ENCODE results near the gene SLC11A2.

DNA sequence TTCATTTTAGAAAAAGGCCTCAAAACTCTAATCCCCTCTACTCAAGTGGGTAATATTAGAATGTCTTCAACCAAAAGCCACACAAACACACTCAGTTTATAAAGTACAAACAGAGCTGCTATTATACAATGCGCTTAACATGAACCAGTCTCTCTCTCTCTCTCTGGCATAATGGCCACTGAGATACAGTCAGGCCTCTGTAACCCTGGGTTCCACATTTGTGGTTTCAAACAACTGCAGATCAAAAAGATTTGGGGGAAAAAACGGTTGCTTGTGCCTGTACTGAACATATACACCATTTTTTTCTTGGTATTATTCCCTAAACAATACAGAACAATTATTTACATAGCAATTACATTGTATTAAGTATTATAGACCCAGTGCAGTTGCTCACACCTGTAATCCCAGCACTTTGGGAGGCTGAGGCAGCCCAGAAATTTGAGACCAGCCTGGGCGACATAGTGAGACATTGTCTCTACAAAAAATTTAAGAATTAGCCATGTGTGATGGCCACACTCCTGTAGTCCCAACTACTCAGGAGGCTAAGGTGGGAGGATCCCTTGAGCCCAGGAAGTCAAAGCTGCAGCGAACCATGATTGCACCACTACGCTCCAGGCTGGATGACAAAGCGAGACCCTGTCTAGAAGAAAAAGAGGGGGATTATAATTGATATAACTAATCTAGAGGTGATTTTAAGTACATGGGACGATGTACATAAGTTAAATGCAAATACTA, 5.6 kb downstream of the SLC11A2 start:
- TF ChIP-seq POLR2A (IDR thresholded peaks at IDR 0.05; ENCODE audit: low read depth, low read length) (no peak), CEBPB (IDR thresholded peaks at IDR 0.05; ENCODE audit: low read depth, low read length) (no peak), SMC3 (IDR thresholded peaks at IDR 0.05; ENCODE audit: low read depth, low read length) (no peak), BHLHE40 (IDR thresholded peaks at IDR 0.05; ENCODE audit: low read depth, low read length) (no peak), RCOR1 (IDR thresholded peaks at IDR 0.05; ENCODE audit: insufficient replicate concordance, low read length) (no peak), FOS (IDR thresholded peaks at IDR 0.05; ENCODE audit: low read depth, low read length) (no peak), MAZ (IDR thresholded peaks at IDR 0.05; ENCODE audit: borderline replicate concordance, low read depth, low read length) (no peak), CHD1 (IDR thresholded peaks at IDR 0.05; ENCODE audit: low read depth, low read length) (no peak), NFE2L2 (IDR thresholded peaks at IDR 0.05; ENCODE audit: low read depth, low read length) (no peak), MXI1 (IDR thresholded peaks at IDR 0.05; ENCODE audit: borderline replicate concordance, low read depth, low read length) (no peak), RAD21 (IDR thresholded peaks at IDR 0.05; ENCODE audit: low read length) (no peak)
- TF ChIP-seq, protein P1, sequence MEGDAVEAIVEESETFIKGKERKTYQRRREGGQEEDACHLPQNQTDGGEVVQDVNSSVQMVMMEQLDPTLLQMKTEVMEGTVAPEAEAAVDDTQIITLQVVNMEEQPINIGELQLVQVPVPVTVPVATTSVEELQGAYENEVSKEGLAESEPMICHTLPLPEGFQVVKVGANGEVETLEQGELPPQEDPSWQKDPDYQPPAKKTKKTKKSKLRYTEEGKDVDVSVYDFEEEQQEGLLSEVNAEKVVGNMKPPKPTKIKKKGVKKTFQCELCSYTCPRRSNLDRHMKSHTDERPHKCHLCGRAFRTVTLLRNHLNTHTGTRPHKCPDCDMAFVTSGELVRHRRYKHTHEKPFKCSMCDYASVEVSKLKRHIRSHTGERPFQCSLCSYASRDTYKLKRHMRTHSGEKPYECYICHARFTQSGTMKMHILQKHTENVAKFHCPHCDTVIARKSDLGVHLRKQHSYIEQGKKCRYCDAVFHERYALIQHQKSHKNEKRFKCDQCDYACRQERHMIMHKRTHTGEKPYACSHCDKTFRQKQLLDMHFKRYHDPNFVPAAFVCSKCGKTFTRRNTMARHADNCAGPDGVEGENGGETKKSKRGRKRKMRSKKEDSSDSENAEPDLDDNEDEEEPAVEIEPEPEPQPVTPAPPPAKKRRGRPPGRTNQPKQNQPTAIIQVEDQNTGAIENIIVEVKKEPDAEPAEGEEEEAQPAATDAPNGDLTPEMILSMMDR (conservative IDR thresholded peaks at IDR 0.05; ENCODE audit: low read depth, low read length), result no peak
- TF ChIP-seq, protein P2, sequence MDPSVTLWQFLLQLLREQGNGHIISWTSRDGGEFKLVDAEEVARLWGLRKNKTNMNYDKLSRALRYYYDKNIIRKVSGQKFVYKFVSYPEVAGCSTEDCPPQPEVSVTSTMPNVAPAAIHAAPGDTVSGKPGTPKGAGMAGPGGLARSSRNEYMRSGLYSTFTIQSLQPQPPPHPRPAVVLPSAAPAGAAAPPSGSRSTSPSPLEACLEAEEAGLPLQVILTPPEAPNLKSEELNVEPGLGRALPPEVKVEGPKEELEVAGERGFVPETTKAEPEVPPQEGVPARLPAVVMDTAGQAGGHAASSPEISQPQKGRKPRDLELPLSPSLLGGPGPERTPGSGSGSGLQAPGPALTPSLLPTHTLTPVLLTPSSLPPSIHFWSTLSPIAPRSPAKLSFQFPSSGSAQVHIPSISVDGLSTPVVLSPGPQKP (IDR thresholded peaks at IDR 0.05; ENCODE audit: borderline replicate concordance, low read depth, low read length), result no peak
